Fibroblast of the conjunctiva (primary cell): ENCODE data around the gene RNU1-3.
"Not testable (repeated sequence)": the region's sequence is repeated elsewhere in the genome, so short reads cannot be mapped to it uniquely, and the experiment has no call there.

ENCODE experiments used
- DNase-seq: peaks from one replicate; pipeline ENCODE4 v3.0.0-alpha.2; 2010; ENCODE audit warnings: low read depth

RNU1-3 gene

GRCh38 chr1:16694308-16694702 is 27.6 kb upstream of the RNU1-3 start:
- DNase-seq, result not testable (repeated sequence)

GRCh38 chr1:16693449-16694307 is 26.9 kb upstream of the RNU1-3 start:
- DNase-seq, result not testable (repeated sequence)

GRCh38 chr1:16692717-16693448 is 26.1 kb upstream of the RNU1-3 start:
- not testable (repeated sequence) for DNase-seq

DNA sequence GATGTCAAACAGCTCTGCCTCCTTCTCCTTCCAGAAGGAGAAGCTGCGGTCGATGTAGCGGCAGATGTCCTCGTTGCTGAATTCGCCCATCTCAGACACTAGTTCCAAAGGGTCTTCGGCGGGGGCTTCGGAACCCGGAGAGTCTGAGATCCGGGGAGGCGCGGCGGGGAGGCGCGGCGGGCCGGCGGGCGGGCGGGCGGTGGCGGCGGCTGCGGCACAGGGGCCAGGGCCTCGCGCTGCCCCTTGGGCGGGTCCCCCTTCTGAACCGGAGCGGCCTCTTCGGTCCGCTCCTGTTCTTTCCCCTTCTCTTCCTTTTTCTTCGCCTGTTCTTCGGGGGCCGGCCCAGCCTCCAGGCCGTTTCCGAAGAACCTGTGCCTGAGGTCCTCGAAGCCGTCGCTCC is 25.5 kb upstream of the RNU1-3 start:
- DNase-seq, result not testable (repeated sequence)

GRCh38 chr1:16690971-16691682 is 24.4 kb upstream of the RNU1-3 start:
- not testable (repeated sequence) for DNase-seq

GRCh38 chr1:16687132-16687800 is 20.5 kb upstream of the RNU1-3 start:
- not testable (repeated sequence) for DNase-seq

DNA sequence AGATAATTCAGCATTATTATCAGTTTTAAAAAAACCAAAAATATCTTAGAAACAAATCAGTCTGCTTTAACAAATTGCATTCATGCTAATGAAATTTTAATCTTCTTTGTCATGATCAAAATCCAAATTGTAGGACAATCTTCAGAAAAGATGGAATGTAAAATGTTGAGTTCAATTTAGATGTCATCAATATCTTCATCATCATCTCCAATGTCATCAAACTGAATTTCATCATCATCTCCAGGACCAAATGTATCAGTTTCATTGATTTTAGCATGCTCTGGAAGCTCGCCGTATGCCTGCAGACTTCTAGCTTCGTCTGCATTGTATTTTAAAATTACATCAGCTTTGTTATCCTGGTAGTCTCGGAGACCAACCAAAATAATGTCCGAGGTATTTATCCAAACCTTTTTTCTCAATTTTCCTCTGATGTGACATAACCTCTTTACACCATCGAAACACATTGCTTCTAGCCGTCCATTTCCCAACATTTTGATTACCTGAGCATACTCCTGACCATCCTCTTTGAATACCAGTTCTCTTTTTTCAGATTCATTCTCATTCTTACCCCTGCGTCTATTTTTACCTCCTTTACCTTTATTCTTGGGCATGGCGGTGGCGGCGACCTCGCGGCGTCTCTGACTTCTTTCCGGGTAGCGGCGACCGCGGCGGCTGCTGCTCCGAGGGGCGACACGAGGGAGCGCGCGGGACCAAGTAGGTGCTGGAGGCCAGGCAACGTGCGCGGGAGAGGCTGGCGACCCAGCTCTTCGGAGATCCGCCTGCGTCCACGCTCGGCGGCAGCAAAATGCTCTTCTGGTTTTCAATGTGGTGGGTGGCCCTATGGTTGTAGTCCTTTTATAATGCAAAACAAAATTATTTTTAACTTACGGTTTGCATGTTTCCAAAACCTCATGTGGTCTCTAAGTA is 19.0 kb upstream of the RNU1-3 start:
- DNase-seq, result not testable (repeated sequence)

DNA sequence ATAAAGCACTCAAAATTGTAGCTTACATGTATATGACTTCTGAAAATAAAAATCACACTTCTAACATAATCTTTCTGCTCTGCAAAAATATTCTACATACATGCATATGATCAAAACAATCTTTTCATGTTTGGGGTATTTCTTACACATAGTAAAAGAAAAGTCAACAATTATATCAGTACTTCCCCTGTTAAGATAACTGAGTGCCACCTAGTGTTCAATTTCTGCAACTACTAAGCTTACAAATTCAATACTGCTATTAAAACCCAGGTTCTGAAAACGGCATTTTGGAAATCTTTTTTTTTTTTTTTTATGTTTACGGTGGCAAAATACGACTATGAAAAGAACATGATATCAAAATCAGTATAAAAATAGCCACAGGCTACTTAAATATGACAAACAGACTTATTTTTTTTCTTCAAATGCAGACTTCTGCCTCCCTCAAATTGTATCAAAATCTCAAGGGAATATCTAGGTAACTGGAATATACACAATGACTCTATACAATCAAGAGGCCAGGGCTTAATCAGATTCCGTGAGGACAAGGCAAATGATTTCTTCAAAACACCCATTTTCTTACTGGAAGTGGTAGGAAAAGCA is 18.1 kb upstream of the RNU1-3 start:
- DNase-seq, result not testable (repeated sequence)

GRCh38 chr1:16684152-16684551 is 17.4 kb upstream of the RNU1-3 start:
- DNase-seq, result not testable (repeated sequence)

GRCh38 chr1:16682803-16683202 is 16.1 kb upstream of the RNU1-3 start:
- not testable (repeated sequence) for DNase-seq

DNA sequence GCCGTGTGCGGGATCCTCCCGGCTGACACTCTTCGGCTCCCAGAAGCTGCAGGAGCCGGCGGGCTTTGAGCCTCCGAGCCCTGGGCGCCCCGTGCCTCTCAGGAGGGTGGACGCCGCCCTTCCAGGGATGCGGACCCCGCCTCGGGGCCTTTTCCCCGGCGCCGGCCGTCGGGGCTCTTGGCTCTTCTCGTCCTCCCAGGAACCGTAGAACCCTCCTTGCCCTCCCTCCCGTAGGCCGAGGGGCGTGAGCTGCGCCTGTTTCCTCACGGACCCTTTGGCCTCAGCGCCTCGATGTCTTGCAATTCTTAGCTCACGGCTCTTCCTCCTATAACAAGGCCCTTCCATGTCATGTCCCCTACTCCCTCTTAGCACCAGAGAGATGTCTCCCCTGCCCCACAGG is 13.6 kb upstream of the RNU1-3 start:
- not testable (repeated sequence) for DNase-seq

DNA sequence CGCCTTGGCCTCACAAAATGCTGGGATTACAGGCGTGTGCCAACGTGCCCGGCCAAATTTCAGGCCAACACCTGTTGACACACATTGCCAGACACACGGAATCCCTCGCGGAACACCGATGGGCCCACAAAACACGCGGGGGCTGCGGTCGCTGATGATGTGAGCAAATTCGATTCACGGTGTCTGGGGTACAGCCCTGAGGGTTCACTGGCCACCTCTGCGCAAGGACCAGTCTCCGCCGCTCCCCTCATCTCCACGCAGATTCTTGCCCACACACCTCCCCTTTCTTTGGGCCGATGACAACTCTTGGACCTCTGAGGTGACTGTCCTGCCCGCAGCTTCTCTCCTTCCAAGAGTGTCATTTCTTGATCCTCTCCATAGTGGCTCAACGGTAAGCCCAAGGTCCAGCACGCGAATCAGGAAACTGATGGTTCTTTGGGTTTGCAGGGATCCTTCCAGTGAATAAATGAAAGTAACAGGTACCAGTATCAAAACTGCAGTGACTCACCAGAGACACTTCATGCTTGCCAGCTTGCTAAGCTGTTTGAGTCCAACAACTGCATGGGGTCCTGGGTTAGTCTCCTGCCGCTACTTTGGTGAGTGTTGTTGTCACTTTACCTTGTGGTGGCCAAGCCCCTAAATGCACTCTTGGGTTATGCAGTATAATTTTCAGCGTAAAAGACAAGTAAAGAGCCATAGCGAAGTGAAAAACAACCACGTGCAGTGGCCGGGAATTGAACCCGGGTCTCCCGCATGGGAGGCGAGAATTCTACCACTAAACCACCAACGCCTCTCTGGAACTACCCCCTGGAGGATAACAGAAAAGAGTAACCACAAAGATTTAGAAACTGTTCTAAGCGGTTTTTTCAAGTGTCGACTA is 11.0 kb upstream of the RNU1-3 start:
- DNase-seq, result peak; percentile 36

- not testable (repeated sequence) for DNase-seq
These were observed 10.1 kb upstream of the RNU1-3 start for GRCh38 chr1:16676661-16677523.

DNA sequence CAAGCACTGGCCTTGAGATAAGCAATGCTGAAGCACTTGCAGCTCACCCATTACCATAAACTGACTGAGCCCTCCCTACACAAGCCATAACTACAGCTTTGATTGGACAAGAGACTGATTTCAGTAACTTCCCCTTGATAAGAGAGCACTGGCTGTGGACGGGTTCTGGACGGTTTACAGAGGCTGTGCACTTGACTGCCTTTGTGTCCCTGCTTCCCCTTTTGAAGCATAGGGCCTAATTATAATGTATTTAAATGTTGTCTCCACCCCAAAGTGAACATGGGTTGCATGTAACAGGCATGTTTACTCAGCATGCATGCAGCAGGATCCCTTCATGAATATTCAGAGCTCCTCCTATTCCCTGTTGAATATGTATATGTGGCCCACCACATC is 8.4 kb upstream of the RNU1-3 start:
- not testable (repeated sequence) for DNase-seq

DNA sequence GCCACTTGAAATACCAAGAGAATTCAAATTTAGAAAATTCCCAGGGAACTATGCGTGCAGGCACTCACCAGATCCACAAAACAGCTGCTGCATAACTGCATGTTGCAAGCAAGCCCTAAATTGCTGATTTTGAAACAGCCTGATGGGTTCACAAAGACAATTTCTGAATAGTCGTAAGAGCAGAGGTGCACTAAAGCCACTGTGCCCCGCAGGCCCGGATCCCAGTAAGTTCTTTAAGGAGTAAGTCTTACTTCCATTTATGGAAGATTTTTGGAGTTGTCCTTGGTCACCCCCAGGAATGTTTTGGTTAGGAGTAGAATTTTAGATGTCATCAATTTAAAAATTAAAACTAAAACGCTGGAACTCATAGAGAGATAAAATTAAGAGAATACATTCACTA is 7.2 kb upstream of the RNU1-3 start:
- DNase-seq, result not testable (repeated sequence)

DNA sequence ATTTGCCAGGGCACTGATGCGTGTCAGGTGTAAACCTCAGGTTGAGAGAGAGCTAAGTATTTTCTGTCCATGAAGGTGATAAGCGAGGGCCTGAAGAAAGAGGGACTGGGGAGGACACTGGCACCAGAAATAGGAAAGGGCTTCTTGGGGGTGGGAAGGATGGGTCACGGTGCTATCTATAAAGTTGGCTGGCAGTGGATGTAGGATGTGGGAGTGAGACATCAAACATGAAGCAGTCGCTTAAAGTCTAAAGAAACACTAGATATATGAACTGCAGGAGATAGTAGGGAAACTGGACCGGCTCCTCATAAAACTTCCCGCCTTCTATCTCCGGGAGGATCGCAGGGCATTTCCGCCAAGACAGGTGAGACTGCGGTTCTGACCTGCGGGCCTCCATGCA is 912 bp downstream of the RNU1-3 start:
- DNase-seq, result not testable (repeated sequence)

GRCh38 chr1:16658234-16658633 is 8.5 kb downstream of the RNU1-3 start:
- DNase-seq, result not testable (repeated sequence)

- not testable (repeated sequence) for DNase-seq
These were observed 9.6 kb downstream of the RNU1-3 start for GRCh38 chr1:16656981-16657683.
